HCT116 (cell line): ENCODE results near the gene GRIN1. TPM values are rescaled to one million over a fixed set of nuclear protein-coding genes. Genes with fewer than 3 reads are reported as not detected.

Source experiments
- ATAC-seq: fragments of 200-7000 bp; cut with Tn5 transposase; 2 replicates; pipeline ENCODE4 v1.9.1; 2020; ENCODE audit warnings: mild to moderate bottlenecking, moderate library complexity
- BruUV-seq: library from RNA; stranded (reverse); fragments of 400-500 nt; replicated peaks from 2 replicates; lab custom pipeline; 2021; lab: Mats Ljungman, UMichigan
- CTCF ChIA-PET: fragments of 300-600 bp; sonication (Branson Sonifier 250); formaldehyde crosslinking; loops from one replicate; lab custom pipeline; 2021; ENCODE audit warnings: antibody characterized with exemption; lab: Charles Lee
- POLR2A ChIA-PET: fragments of 300-600, 350-600 bp; sonication (Branson Sonifier 250); formaldehyde crosslinking; loops from one replicate; lab custom pipeline; 2021; ENCODE audit warnings: antibody characterized with exemption; lab: Charles Lee
- RAD21 ChIA-PET, 2 experiments: fragments of 300-600 bp; sonication (Branson Sonifier 250); formaldehyde crosslinking; loops; one replicate each; lab custom pipeline; 2023; ENCODE audit warnings: low total read pairs in 2 of 2; ENCODE audit not compliant: uncharacterized antibody in 2 of 2, unreplicated experiment in 2 of 2, low non-redundant PET in 1 of 2; lab: Charles Lee
- DNase-seq: peaks from one replicate; pipeline ENCODE4 v3.0.0-alpha.2; 2010; ENCODE audit warnings: low read depth, low spot score
- H2AFZ ChIP-seq: fragments of 200-600 bp; shearing (Covaris generic), sonication (generic); 2 replicates; pipeline ENCODE4 v1.6.1; 2017; ENCODE audit warnings: low read depth, mixed run types, mixed read lengths, antibody characterized with exemption, low read length; ENCODE audit not compliant: poor library complexity, severe bottlenecking
- H3K27ac ChIP-seq: 2 replicates; pipeline ENCODE4 v1.5.1; 2012; ENCODE audit warnings: low read depth, low read length
- H3K27me3 ChIP-seq: fragments of 200-600 bp; sonication (generic); 2 replicates; pipeline ENCODE4 v1.6.1; 2016; ENCODE audit warnings: mixed run types, low read length, mixed read lengths; ENCODE audit not compliant: insufficient read depth
- H3K36me3 ChIP-seq, 2 experiments: fragments of 200-500 bp in 1 of 2; fragments of 200-600 bp in 1 of 2; sonication (Bioruptor generic) in 1 of 2; sonication (generic) in 1 of 2; 2 replicates each; pipeline versions ENCODE4 v1.5.1 to v1.6.1; 2014 to 2016; ENCODE audit warnings: low read length in 2 of 2, inconsistent platforms in 1 of 2, mixed read lengths in 1 of 2, mixed run types in 1 of 2; ENCODE audit not compliant: insufficient read depth in 2 of 2, control insufficient read depth in 1 of 2
- H3K4me1 ChIP-seq, 2 experiments: fragments of 200-600 bp in 1 of 2; sonication (generic) in 1 of 2; 2 replicates each; pipeline versions ENCODE4 v1.5.1 to v1.6.1; 2012 to 2017; ENCODE audit warnings: low read length in 2 of 2, inconsistent platforms in 1 of 2, mild to moderate bottlenecking in 1 of 2, mixed read lengths in 1 of 2, mixed run types in 1 of 2, moderate library complexity in 1 of 2; ENCODE audit not compliant: insufficient read depth in 2 of 2, control insufficient read depth in 1 of 2
- H3K4me2 ChIP-seq: fragments of 200-600 bp; sonication (generic); 2 replicates; pipeline ENCODE4 v1.6.1; 2017; ENCODE audit warnings: mixed run types, low read length, mixed read lengths
- H3K4me3 ChIP-seq, 2 experiments: fragments of 200-600 bp in 1 of 2; sonication (generic) in 1 of 2; replicated peaks in 1 of 2; 2 replicates each; pipeline ENCODE4 v1.5.1; 2011 to 2016; ENCODE audit warnings: low read length in 2 of 2, control low read depth in 1 of 2, low read depth in 1 of 2, mild to moderate bottlenecking in 1 of 2, mixed read lengths in 1 of 2, mixed run types in 1 of 2
- H3K79me2 ChIP-seq: fragments of 200-600 bp; sonication (generic); 2 replicates; pipeline ENCODE4 v1.6.1; 2017; ENCODE audit warnings: mild to moderate bottlenecking, mixed run types, low read length, moderate library complexity, mixed read lengths; ENCODE audit not compliant: insufficient read depth
- H3K9ac ChIP-seq: fragments of 200-600 bp; sonication (generic); 2 replicates; pipeline ENCODE4 v1.6.1; 2016; ENCODE audit warnings: low read length, mixed read lengths
- H3K9me2 ChIP-seq: fragments of 200-600 bp; sonication (generic), shearing (Covaris generic); 2 replicates; pipeline ENCODE4 v1.6.1; 2017; ENCODE audit warnings: mixed run types, mild to moderate bottlenecking, moderate library complexity; ENCODE audit not compliant: insufficient read depth
- H3K9me3 ChIP-seq, 2 experiments: fragments of 200-500 bp in 1 of 2; fragments of 200-600 bp in 1 of 2; sonication (Bioruptor generic) in 1 of 2; sonication (generic) in 1 of 2; 2 replicates each; pipeline ENCODE4 v1.6.1; 2014 to 2017; ENCODE audit warnings: low read length in 2 of 2, mixed read lengths in 2 of 2, inconsistent platforms in 1 of 2, low read depth in 1 of 2, mild to moderate bottlenecking in 1 of 2, mixed run types in 1 of 2, moderate library complexity in 1 of 2; ENCODE audit not compliant: control insufficient read depth in 1 of 2, insufficient read depth in 1 of 2
- H4K20me1 ChIP-seq: fragments of 200-600 bp; sonication (generic), shearing (Covaris generic); 2 replicates; pipeline ENCODE4 v1.6.1; 2017; ENCODE audit warnings: mixed run types, mild to moderate bottlenecking, moderate library complexity; ENCODE audit not compliant: insufficient read depth
- CEBPB ChIP-seq: IDR thresholded peaks from 2 replicates; pipeline ENCODE4 v1.6.1; 2012; ENCODE audit warnings: low read depth
- EZH2phosphoT487 ChIP-seq: fragments of 200-600 bp; IDR thresholded peaks from 2 replicates; pipeline ENCODE4 v1.6.1; 2018; ENCODE audit warnings: antibody characterized with exemption, borderline replicate concordance
- JUND ChIP-seq: IDR thresholded peaks from 2 replicates; pipeline ENCODE4 v1.6.1; 2012
- RAD21 ChIP-seq: IDR thresholded peaks from 2 replicates; pipeline ENCODE4 v1.6.1; 2012; ENCODE audit warnings: low read depth, mild to moderate bottlenecking
- SIN3A ChIP-seq: IDR thresholded peaks from 2 replicates; pipeline ENCODE4 v1.6.1; 2012; ENCODE audit warnings: low read depth
- SP1 ChIP-seq: IDR thresholded peaks from 2 replicates; pipeline ENCODE4 v1.6.1; 2012; ENCODE audit warnings: low read depth
- SRF ChIP-seq: IDR thresholded peaks from 2 replicates; pipeline ENCODE4 v1.6.1; 2012; ENCODE audit warnings: low read depth
- TCF7L2 ChIP-seq: IDR thresholded peaks from 2 replicates; pipeline ENCODE4 v1.7.0; 2011; ENCODE audit warnings: borderline replicate concordance, inconsistent platforms; ENCODE audit not compliant: insufficient read depth, insufficient read length; ENCODE audit errors: extremely low read depth
- YY1 ChIP-seq: IDR thresholded peaks from 2 replicates; pipeline ENCODE4 v1.6.1; 2011; ENCODE audit warnings: low read length, low read depth, moderate library complexity, mild to moderate bottlenecking; ENCODE audit not compliant: insufficient replicate concordance; ENCODE audit errors: extremely low read depth
- ZBTB33 ChIP-seq: IDR thresholded peaks from 2 replicates; pipeline ENCODE4 v1.6.1; 2011; ENCODE audit warnings: mild to moderate bottlenecking, low read length, moderate library complexity; ENCODE audit not compliant: insufficient replicate concordance; ENCODE audit errors: extremely low read depth
- ZFX ChIP-seq: fragments of 450-650 bp; IDR thresholded peaks from 2 replicates; pipeline ENCODE4 v1.6.1; 2017
- ZNF274 ChIP-seq: fragments of 200-500 bp; sonication (Bioruptor generic); IDR thresholded peaks from 2 replicates; pipeline ENCODE4 v1.6.1; 2014; ENCODE audit warnings: mild to moderate bottlenecking, low read depth, low read length, inconsistent platforms
- intact Hi-C: fragments of 100-400 bp; cut with micrococcal nuclease; formaldehyde crosslinking; loops from 2 replicates; pipeline ENCODE4 v1.10.0; 2022
- total RNA-seq: library from RNA; stranded (reverse); gene quantifications from one replicate; pipeline ENCODE4 v1.2.1, GENCODE V29; 2021; ENCODE audit not compliant: unreplicated experiment
- TF ChIP-seq, protein P1 (sequence below): IDR thresholded peaks from 2 replicates; pipeline ENCODE4 v1.6.1; 2012
- TF ChIP-seq, protein P2 (sequence below), 3 experiments: fragments of 200-600 bp in 1 of 3; sonication (generic) in 1 of 3; IDR thresholded peaks in 2 of 3; conservative IDR thresholded peaks in 1 of 3; 2 replicates each; pipeline ENCODE4 v1.5.1; 2012 to 2017; ENCODE audit warnings: low read depth in 2 of 3, low read length in 2 of 3, antibody characterized with exemption in 1 of 3, borderline replicate concordance in 1 of 3, control low read depth in 1 of 3, mild to moderate bottlenecking in 1 of 3, mixed read lengths in 1 of 3, mixed run types in 1 of 3, moderate library complexity in 1 of 3; ENCODE audit not compliant: insufficient read depth in 1 of 3

The GRIN1 gene
- total RNA-seq, 1 experiment from 2014 or later = 23.1 TPM

DNA sequence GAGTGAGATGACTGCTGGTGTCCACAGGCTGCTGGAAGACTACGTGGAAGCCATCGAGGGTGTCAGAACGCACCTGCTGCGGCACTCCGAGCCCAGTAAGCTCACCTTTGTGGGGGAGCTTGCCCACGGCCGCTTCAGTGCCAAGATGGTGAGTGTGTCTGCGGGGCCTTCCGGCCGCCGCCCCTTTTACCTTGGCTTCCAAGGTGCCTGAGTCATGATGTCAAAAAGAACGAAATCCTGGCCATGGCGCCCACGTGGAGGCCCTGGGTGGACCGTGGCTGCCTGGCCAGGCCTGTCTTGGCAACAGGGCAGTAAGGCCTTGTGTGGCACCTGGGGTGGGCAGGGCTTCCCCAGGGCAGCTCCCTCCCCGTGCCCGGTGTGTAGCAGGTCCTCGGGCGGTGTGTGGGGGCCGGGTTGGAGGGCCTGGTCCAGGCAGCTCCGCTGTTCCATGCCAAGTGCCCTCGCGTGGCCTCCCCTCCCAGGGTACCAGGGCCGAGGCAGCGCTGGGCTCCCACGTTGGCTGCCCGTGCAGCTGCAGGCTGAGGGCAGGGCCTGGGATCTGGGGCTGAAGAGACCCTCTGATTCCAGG, 32.2 kb upstream of the GRIN1 start (continued):
- TF ChIP-seq RAD21 = no peak
- TF ChIP-seq JUND = no peak
- TF ChIP-seq YY1 = no peak
- TF ChIP-seq SRF = no peak

DNA sequence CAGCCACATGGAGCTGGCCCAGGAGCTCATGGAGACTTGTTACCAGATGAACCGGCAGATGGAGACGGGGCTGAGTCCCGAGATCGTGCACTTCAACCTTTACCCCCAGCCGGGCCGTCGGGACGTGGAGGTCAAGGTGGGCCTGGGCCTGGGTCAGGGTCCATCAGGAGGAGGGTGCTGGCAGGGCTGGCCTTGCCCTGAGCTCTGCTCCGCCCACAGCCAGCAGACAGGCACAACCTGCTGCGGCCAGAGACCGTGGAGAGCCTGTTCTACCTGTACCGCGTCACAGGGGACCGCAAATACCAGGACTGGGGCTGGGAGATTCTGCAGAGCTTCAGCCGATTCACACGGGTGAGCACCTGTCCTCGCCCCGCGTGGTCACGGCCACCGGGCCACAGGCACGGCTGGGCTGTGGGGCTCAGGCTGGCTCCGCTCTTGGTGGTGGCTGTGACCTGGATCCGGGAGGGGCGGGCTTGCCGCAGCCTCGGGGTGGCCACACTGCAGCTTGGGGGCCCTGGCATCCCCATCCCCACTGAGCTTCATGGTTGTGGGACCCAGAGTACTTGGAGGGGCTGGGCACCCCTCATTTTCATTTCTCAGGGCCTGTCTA, 31.5 kb upstream of the GRIN1 start:
- Histone ChIP-seq H3K36me3 (peaks cover 12 to 57% of the 10 kb centered on the region in 2 experiments; a peak in 3 of 4 replicates), H3K9me3 (peaks cover 0 to 11% of the 10 kb centered on the region in 2 experiments; a peak in 1 of 4 replicates), H2AFZ (no peak overlapping the region), H3K27me3 (no peaks in the 10 kb centered on the region), H3K9ac (no peak overlapping the region), H4K20me1 (no peaks in the 10 kb centered on the region), H3K4me1 (no peaks in the 10 kb centered on the region), H3K4me2 (no peak overlapping the region), H3K79me2 (peaks cover 7% of the 10 kb centered on the region; the same call in 1 of the 2 replicates), H3K4me3 (no peak overlapping the region), H3K27ac (no peak overlapping the region; the same call in 1 of the 2 replicates), H3K9me2 (no peaks in the 10 kb centered on the region)
- intact Hi-C loops = no loop called here
- BruUV-seq = no TSS peak
- no peak for TF ChIP-seq SIN3A
- no peak for TF ChIP-seq RAD21
- no peak for TF ChIP-seq JUND
- TF ChIP-seq SP1 = no peak
- no peak for TF ChIP-seq ZNF274
- TF ChIP-seq CEBPB = no peak
- TF ChIP-seq, protein P1, sequence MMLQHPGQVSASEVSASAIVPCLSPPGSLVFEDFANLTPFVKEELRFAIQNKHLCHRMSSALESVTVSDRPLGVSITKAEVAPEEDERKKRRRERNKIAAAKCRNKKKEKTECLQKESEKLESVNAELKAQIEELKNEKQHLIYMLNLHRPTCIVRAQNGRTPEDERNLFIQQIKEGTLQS = no peak
- TF ChIP-seq ZFX = no peak
- no peak for TF ChIP-seq TCF7L2
- TF ChIP-seq ZBTB33 = no peak
- TF ChIP-seq, protein P2, sequence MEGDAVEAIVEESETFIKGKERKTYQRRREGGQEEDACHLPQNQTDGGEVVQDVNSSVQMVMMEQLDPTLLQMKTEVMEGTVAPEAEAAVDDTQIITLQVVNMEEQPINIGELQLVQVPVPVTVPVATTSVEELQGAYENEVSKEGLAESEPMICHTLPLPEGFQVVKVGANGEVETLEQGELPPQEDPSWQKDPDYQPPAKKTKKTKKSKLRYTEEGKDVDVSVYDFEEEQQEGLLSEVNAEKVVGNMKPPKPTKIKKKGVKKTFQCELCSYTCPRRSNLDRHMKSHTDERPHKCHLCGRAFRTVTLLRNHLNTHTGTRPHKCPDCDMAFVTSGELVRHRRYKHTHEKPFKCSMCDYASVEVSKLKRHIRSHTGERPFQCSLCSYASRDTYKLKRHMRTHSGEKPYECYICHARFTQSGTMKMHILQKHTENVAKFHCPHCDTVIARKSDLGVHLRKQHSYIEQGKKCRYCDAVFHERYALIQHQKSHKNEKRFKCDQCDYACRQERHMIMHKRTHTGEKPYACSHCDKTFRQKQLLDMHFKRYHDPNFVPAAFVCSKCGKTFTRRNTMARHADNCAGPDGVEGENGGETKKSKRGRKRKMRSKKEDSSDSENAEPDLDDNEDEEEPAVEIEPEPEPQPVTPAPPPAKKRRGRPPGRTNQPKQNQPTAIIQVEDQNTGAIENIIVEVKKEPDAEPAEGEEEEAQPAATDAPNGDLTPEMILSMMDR (IDR thresholded peaks at IDR 0.05 in 2 of 3, conservative IDR thresholded peaks at IDR 0.05 in 1 of 3; ENCODE audit: borderline replicate concordance in 1 of 3, insufficient read depth in 1 of 3, low read depth in 2 of 3, low read length in 2 of 3) = no peak
- no peak for TF ChIP-seq EZH2phosphoT487
- ChIA-PET CTCF (no interaction called here), RAD21 (no interaction called here), POLR2A (no interaction called here)
- peak; percentile 10; the same call in 1 of the 2 replicates for ATAC-seq
- DNase-seq = no peak
